AG08396 (cell line): ENCODE data around the gene DOLPP1.
"Not testable (repeated sequence)": the region's sequence is repeated elsewhere in the genome, so short reads cannot be mapped to it uniquely, and the experiment has no call there.

Experiments used
- DNase-seq: peaks from one replicate; pipeline ENCODE4 v3.0.0; 2012; ENCODE audit warnings: low spot score, mixed read lengths

The DOLPP1 gene

GRCh38 chr9:129080601-129081387, at the start of gene DOLPP1:
Gene DOLPP1 (plus strand): TSS chr9:129081111. CDS start chr9:129081132, 21 bp downstream.
- DNase-seq, result peak; percentile 100

- DNase-seq, result no peak
Observed at GRCh38 chr9:129031514-129031913, 49.4 kb upstream of the DOLPP1 start.

GRCh38 chr9:129032541-129033159, 48.3 kb upstream of the DOLPP1 start:
- DNase-seq, result no peak

- no peak for DNase-seq
Observed at GRCh38 chr9:129033216-129033615, 47.7 kb upstream of the DOLPP1 start.

- not testable (repeated sequence) for DNase-seq
Observed at GRCh38 chr9:129035838-129036237, 45.1 kb upstream of the DOLPP1 start.

- DNase-seq, result peak; percentile 99
Observed at GRCh38 chr9:129036241-129036922, 44.5 kb upstream of the DOLPP1 start, which contains the start of gene MIGA2. Gene MIGA2 (plus strand): TSS chr9:129036626. CDS start chr9:129040595, 3,969 bp downstream.

- DNase-seq, result no peak
Observed at GRCh38 chr9:129036923-129037766, 43.8 kb upstream of the DOLPP1 start.

GRCh38 chr9:129037767-129038098, 43.2 kb upstream of the DOLPP1 start:
- peak; percentile 46 for DNase-seq

- no peak for DNase-seq
Observed at GRCh38 chr9:129038109-129038852, 42.6 kb upstream of the DOLPP1 start.

- no peak for DNase-seq
Observed at GRCh38 chr9:129040113-129040643, 40.7 kb upstream of the DOLPP1 start.

- no peak for DNase-seq
Observed at GRCh38 chr9:129042016-129042415, 38.9 kb upstream of the DOLPP1 start.

GRCh38 chr9:129052592-129052991, 28.3 kb upstream of the DOLPP1 start:
- DNase-seq, result no peak

GRCh38 chr9:129053020-129053419, 27.9 kb upstream of the DOLPP1 start:
- no peak for DNase-seq

GRCh38 chr9:129054163-129054851, 26.6 kb upstream of the DOLPP1 start:
- DNase-seq, result no peak

- peak; percentile 55 for DNase-seq
Observed at GRCh38 chr9:129058965-129059795, 21.7 kb upstream of the DOLPP1 start.

GRCh38 chr9:129059796-129060785, 20.8 kb upstream of the DOLPP1 start:
- DNase-seq, result no peak

GRCh38 chr9:129060991-129061390, 19.9 kb upstream of the DOLPP1 start:
- no peak for DNase-seq

- no peak for DNase-seq
Observed at GRCh38 chr9:129063061-129063460, 17.9 kb upstream of the DOLPP1 start.
